ENCODE measurements around the gene RBM19.

- TF ChIP-seq CTCF (IDR thresholded peaks at IDR 0.05; ENCODE audit: low read depth, low read length, poor library complexity, severe bottlenecking), result no peak
- no peak for TF ChIP-seq EZH2phosphoT487 (IDR thresholded peaks at IDR 0.05; ENCODE audit: borderline replicate concordance, low read length)
These were observed 130.7 kb downstream of the RBM19 start for GRCh38 chr12:113835433-113835832.
